ENCODE data around the gene KIAA2012. TPM values are rescaled to one million over a fixed set of nuclear protein-coding genes. Genes with fewer than 3 reads are reported as not detected.

KIAA2012 gene
- total and polyA plus RNA-seq, 7 experiments from 2014 or later = not detected

DNA sequence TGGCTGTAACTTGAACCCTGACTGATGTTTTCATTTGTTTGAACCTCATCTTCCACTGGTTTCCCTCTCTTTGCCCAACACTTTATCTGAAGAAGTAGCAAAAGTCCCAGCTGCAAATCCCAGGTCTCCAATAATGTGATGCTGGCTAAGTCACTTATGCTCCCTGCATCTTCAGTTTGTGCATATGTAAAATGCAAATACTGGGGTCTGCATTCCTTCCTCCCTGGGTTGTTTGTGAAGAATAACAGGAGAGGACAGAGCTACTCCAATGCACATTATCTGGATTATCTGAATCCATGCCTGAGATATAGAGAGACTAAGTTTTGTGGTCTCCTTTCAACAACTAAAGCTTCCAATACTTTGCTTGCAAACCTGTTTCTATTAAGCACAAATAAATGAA is 22.2 kb downstream of the KIAA2012 start:
- CTCF ChIA-PET = no interaction called here
- intact Hi-C loops (cut with micrococcal nuclease) = no loop called here
- POLR2A ChIA-PET = no interaction called here
- Histone ChIP-seq H3K27ac (ENCODE audit: low read depth, low read length) (no peak overlapping the region), H3K9me3 (ENCODE audit: control insufficient read depth in 2 of 3, low read length in 3 of 3) (no peaks in the 10 kb centered on the region), H3K4me1 (ENCODE audit: control insufficient read depth in 2 of 2, insufficient read depth in 2 of 2, low read length in 2 of 2) (no peaks in the 10 kb centered on the region), H3K27me3 (ENCODE audit: control insufficient read depth in 2 of 2, insufficient read depth in 2 of 2, low read length in 2 of 2) (no peaks in the 10 kb centered on the region), H3K4me3 (ENCODE audit: low read length) (no peak overlapping the region), H3K36me3 (ENCODE audit: control insufficient read depth in 2 of 3, insufficient read depth in 3 of 3, low read length in 3 of 3) (no peaks in the 10 kb centered on the region)
- Mint-ChIP-seq H3K27me3 (peaks cover 6 to 16% (median 9%) of the 10 kb centered on the region in 5 donors), H3K4me3 (no peak overlapping the region), H3K4me1 (no peaks in the 10 kb centered on the region), H3K36me3 (no peaks in the 10 kb centered on the region), H3K27ac (no peak overlapping the region), H3K9me3 (peaks cover 0 to 2% (median 0%) of the 10 kb centered on the region in 11 donors)
- ATAC-seq = no peak
- no peak for DNase-seq

DNA sequence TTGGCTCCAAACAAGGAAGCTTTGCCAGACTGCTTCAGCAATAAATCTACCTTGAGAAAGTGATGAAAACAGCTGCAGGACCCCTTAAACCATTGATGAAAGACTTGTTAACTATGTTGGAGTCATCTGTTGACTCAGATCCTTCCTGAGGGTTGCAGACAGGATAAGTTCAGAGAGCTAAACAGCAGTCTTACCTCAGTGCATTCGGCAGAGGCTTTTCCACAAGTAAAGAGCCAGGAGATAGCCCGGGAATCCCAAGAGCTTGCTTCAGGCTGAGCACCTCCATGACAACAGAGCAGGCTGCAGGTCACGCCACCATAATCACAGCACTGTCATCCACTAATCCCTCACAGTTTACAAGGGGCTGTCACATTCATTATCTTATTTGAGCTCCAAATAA is 23.7 kb downstream of the KIAA2012 start:
- no peaks in the 10 kb centered on the region for H3K9me3 ChIP-seq (ENCODE audit: control insufficient read depth in 2 of 3, low read length in 3 of 3)
- H3K27ac ChIP-seq (ENCODE audit: low read depth, low read length) = no peak overlapping the region
- no peak overlapping the region for H3K4me3 ChIP-seq (ENCODE audit: low read length)
- H3K4me1 ChIP-seq (ENCODE audit: control insufficient read depth in 2 of 2, insufficient read depth in 2 of 2, low read length in 2 of 2) = no peaks in the 10 kb centered on the region
- POLR2A ChIA-PET = no interaction called here
- Mint-ChIP-seq H3K4me1 (no peaks in the 10 kb centered on the region), H3K4me3 (no peak overlapping the region), H3K27ac (no peak overlapping the region), H3K36me3 (no peaks in the 10 kb centered on the region), H3K9me3 (peaks cover 0 to 2% (median 0%) of the 10 kb centered on the region in 11 donors), H3K27me3 (peaks cover 0 to 8% (median 4%) of the 10 kb centered on the region in 5 donors)
- intact Hi-C loops (cut with micrococcal nuclease) = no loop called here
- DNase-seq = no peak
- no peaks in the 10 kb centered on the region for H3K27me3 ChIP-seq (ENCODE audit: control insufficient read depth in 2 of 2, insufficient read depth in 2 of 2, low read length in 2 of 2)
- no peaks in the 10 kb centered on the region for H3K36me3 ChIP-seq (ENCODE audit: control insufficient read depth in 2 of 3, insufficient read depth in 3 of 3, low read length in 3 of 3)
- ATAC-seq = no peak
- CTCF ChIA-PET = no interaction called here

DNA sequence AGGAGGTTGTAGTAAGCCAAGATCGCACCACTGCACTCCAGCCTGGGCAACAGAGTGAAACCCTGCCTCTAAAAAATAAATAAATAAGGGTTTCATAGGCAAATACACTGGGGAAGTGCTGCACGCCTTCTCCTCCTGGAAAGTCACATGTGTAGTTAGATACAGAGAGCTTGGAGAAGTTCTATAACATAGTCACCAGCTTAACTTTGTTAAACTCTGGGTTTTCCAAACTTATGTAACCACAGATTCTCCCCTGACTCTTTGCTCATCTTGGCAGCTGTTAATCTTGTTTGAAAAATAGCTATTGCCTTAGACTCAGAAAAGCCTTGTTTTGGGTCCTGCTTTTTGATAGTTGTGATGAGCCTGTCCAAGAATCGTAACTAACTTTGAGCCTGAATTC is 25.2 kb downstream of the KIAA2012 start:
- Histone ChIP-seq H3K27me3 (ENCODE audit: control insufficient read depth in 2 of 2, insufficient read depth in 2 of 2, low read length in 2 of 2) (no peaks in the 10 kb centered on the region), H3K4me3 (ENCODE audit: low read length) (no peak overlapping the region), H3K4me1 (ENCODE audit: control insufficient read depth in 2 of 2, insufficient read depth in 2 of 2, low read length in 2 of 2) (no peaks in the 10 kb centered on the region), H3K9me3 (ENCODE audit: control insufficient read depth in 2 of 3, low read length in 3 of 3) (no peaks in the 10 kb centered on the region), H3K27ac (ENCODE audit: low read depth, low read length) (no peak overlapping the region), H3K36me3 (ENCODE audit: control insufficient read depth in 2 of 3, insufficient read depth in 3 of 3, low read length in 3 of 3) (no peaks in the 10 kb centered on the region)
- Mint-ChIP-seq H3K27me3 (peaks cover 0 to 6% (median 4%) of the 10 kb centered on the region in 5 donors), H3K9me3 (peaks cover 0 to 2% (median 0%) of the 10 kb centered on the region in 11 donors), H3K36me3 (no peaks in the 10 kb centered on the region), H3K4me1 (no peaks in the 10 kb centered on the region), H3K27ac (no peak overlapping the region), H3K4me3 (no peak overlapping the region)
- CTCF ChIA-PET = interaction anchor here (0.7 kb wide), 1 partner anchor 646 kb away, joined by 3 read pairs; no protein-coding TSS in a partner anchor
- intact Hi-C loops (cut with micrococcal nuclease) = no loop called here
- POLR2A ChIA-PET = no interaction called here
- ATAC-seq (no peak), DNase-seq (no peak)

DNA sequence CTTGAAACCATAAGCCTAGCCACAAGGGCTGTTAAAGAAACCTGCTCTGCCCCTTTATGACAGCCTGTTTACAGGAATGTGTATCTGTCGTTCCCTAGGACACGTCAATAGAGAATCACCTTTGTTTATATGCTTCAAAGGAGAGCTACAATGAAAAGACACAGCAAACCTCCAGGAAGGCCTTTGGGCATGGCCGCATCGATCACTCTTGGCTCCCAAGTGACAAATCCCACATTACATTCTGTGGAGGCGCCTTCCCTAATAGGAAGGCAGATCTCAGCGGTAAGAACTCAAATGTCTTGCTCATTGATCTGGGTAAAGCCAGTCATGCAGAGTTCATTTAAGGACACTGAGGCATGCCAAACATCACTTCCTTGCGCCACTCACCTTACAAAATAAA is 26.5 kb downstream of the KIAA2012 start:
- Histone ChIP-seq H3K27me3 (ENCODE audit: control insufficient read depth in 2 of 2, insufficient read depth in 2 of 2, low read length in 2 of 2) (no peaks in the 10 kb centered on the region), H3K36me3 (ENCODE audit: control insufficient read depth in 2 of 3, insufficient read depth in 3 of 3, low read length in 3 of 3) (no peaks in the 10 kb centered on the region), H3K4me1 (ENCODE audit: control insufficient read depth in 2 of 2, insufficient read depth in 2 of 2, low read length in 2 of 2) (no peaks in the 10 kb centered on the region), H3K9me3 (ENCODE audit: control insufficient read depth in 2 of 3, low read length in 3 of 3) (no peaks in the 10 kb centered on the region), H3K27ac (ENCODE audit: low read depth, low read length) (no peak overlapping the region), H3K4me3 (ENCODE audit: low read length) (no peak overlapping the region)
- intact Hi-C loops (cut with micrococcal nuclease) = no loop called here
- ChIA-PET CTCF (no interaction called here), POLR2A (no interaction called here)
- DNase-seq (no peak), ATAC-seq (no peak)
- Mint-ChIP-seq H3K9me3 (peaks cover 0 to 2% (median 0%) of the 10 kb centered on the region in 11 donors), H3K36me3 (no peaks in the 10 kb centered on the region), H3K27me3 (peaks cover 0 to 6% (median 5%) of the 10 kb centered on the region in 5 donors), H3K4me3 (no peak overlapping the region), H3K27ac (no peak overlapping the region), H3K4me1 (no peaks in the 10 kb centered on the region)

DNA sequence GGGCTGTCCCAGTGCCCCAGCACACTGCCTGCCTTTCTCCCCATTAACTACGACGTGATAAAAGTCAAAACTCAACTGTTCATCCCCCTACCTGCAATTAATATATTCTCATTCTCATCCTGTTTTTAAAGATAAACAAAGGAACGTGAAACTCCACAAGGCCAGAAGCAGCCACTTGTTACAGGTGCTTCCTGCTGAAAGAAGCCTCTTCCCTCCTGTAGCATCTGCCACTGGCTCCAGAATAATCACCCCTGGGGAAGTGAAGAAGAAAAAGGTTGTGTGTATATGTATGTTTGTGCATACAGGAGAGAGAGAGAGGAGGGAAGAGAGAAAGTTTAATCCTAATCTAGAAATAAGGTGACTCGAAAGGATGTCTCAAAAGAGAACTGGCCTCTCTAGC is 27.1 kb downstream of the KIAA2012 start:
- H3K9me3 Mint-ChIP-seq = peaks cover 0 to 2% (median 0%) of the 10 kb centered on the region in 11 donors
- peak overlapping the region in 1 of 9 donors; percentile 1 for H3K27ac Mint-ChIP-seq
- no peaks in the 10 kb centered on the region for H3K4me1 Mint-ChIP-seq
- ATAC-seq (no peak), DNase-seq (no peak)
- H3K27me3 ChIP-seq (ENCODE audit: control insufficient read depth in 2 of 2, insufficient read depth in 2 of 2, low read length in 2 of 2) = no peaks in the 10 kb centered on the region
- H3K9me3 ChIP-seq (ENCODE audit: control insufficient read depth in 2 of 3, low read length in 3 of 3) = no peaks in the 10 kb centered on the region
- H3K4me3 Mint-ChIP-seq = no peak overlapping the region
- H3K4me3 ChIP-seq (ENCODE audit: low read length) = no peak overlapping the region
- peaks cover 0 to 9% (median 6%) of the 10 kb centered on the region in 5 donors for H3K27me3 Mint-ChIP-seq
- CTCF ChIA-PET = no interaction called here
- no peak overlapping the region for H3K27ac ChIP-seq (ENCODE audit: low read depth, low read length)
- H3K36me3 ChIP-seq (ENCODE audit: control insufficient read depth in 2 of 3, insufficient read depth in 3 of 3, low read length in 3 of 3) = no peaks in the 10 kb centered on the region
- no peaks in the 10 kb centered on the region for H3K4me1 ChIP-seq (ENCODE audit: control insufficient read depth in 2 of 2, insufficient read depth in 2 of 2, low read length in 2 of 2)
- no peaks in the 10 kb centered on the region for H3K36me3 Mint-ChIP-seq
- intact Hi-C loops (cut with micrococcal nuclease) = no loop called here
- POLR2A ChIA-PET = no interaction called here

DNA sequence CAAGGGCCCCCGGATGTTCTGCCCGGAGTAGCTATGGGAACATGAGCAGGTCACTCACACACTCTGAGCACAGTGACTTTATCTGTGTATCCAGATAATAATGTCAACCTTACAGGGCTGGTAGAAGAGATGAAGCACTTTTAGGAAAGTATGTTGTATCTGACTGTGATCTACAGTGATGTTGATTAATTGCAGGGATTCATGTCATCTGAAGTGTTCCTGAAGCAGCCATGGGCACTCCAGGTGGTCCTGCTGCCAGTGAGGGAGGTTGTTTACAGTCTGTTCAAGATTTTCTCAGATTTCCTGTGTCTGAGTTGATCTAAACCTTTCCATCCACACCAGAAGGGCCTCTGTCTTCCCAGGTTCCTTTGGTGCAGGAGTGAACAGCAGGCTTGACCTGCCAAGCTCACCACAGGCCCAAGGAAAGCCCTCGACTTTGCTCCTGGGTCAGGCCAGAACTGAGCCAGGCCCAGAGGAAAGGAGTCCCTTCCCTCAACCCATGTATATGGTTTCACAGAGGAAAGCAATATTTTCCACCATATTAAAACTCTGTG is 28.0 kb downstream of the KIAA2012 start:
- no peaks in the 10 kb centered on the region for H3K4me1 ChIP-seq (ENCODE audit: control insufficient read depth in 2 of 2, insufficient read depth in 2 of 2, low read length in 2 of 2)
- DNase-seq = no peak
- H3K27ac Mint-ChIP-seq = no peak overlapping the region
- H3K27ac ChIP-seq (ENCODE audit: low read depth, low read length) = no peak overlapping the region
- ATAC-seq = no peak
- H3K4me1 Mint-ChIP-seq = no peaks in the 10 kb centered on the region
- H3K4me3 Mint-ChIP-seq = no peak overlapping the region
- H3K36me3 ChIP-seq (ENCODE audit: control insufficient read depth in 2 of 3, insufficient read depth in 3 of 3, low read length in 3 of 3) = no peaks in the 10 kb centered on the region
- ChIA-PET POLR2A (no interaction called here), CTCF (no interaction called here)
- peaks cover 0 to 2% (median 0%) of the 10 kb centered on the region in 11 donors for H3K9me3 Mint-ChIP-seq
- H3K9me3 ChIP-seq (ENCODE audit: control insufficient read depth in 2 of 3, low read length in 3 of 3) = no peaks in the 10 kb centered on the region
- H3K36me3 Mint-ChIP-seq = no peaks in the 10 kb centered on the region
- peaks cover 0 to 11% (median 8%) of the 10 kb centered on the region in 5 donors for H3K27me3 Mint-ChIP-seq
- H3K27me3 ChIP-seq (ENCODE audit: control insufficient read depth in 2 of 2, insufficient read depth in 2 of 2, low read length in 2 of 2) = no peaks in the 10 kb centered on the region
- intact Hi-C loops (cut with micrococcal nuclease) = no loop called here
- H3K4me3 ChIP-seq (ENCODE audit: low read length) = no peak overlapping the region

GRCh38 chr2:202102425-202103000 is 29.5 kb downstream of the KIAA2012 start:
- no peaks in the 10 kb centered on the region for H3K9me3 ChIP-seq (ENCODE audit: control insufficient read depth in 2 of 3, low read length in 3 of 3)
- Mint-ChIP-seq H3K4me3 (no peak overlapping the region), H3K9me3 (no peaks in the 10 kb centered on the region), H3K36me3 (no peaks in the 10 kb centered on the region), H3K4me1 (no peaks in the 10 kb centered on the region), H3K27ac (no peak overlapping the region), H3K27me3 (peaks cover 0 to 11% (median 9%) of the 10 kb centered on the region in 5 donors)
- H3K4me1 ChIP-seq (ENCODE audit: control insufficient read depth in 2 of 2, insufficient read depth in 2 of 2, low read length in 2 of 2) = no peaks in the 10 kb centered on the region
- no peak overlapping the region for H3K27ac ChIP-seq (ENCODE audit: low read depth, low read length)
- CTCF ChIA-PET = no interaction called here
- intact Hi-C loops (cut with micrococcal nuclease) = no loop called here
- POLR2A ChIA-PET = interaction anchor here (0.6 kb wide), 1 partner anchor 844 kb away, joined by 3 read pairs; no protein-coding TSS in a partner anchor
- no peaks in the 10 kb centered on the region for H3K36me3 ChIP-seq (ENCODE audit: control insufficient read depth in 2 of 3, insufficient read depth in 3 of 3, low read length in 3 of 3)
- H3K27me3 ChIP-seq (ENCODE audit: control insufficient read depth in 2 of 2, insufficient read depth in 2 of 2, low read length in 2 of 2) = no peaks in the 10 kb centered on the region
- DNase-seq = no peak
- no peak for ATAC-seq
- no peak overlapping the region for H3K4me3 ChIP-seq (ENCODE audit: low read length)

Measured in naive thymus-derived CD4-positive, alpha-beta T cell (primary cell).